ENCODE data around the gene MZT2A.
"Not testable (repeated sequence)": the region's sequence is repeated elsewhere in the genome, so short reads cannot be mapped to it uniquely, and the experiment has no call there.

- TF ChIP-seq, protein P1, sequence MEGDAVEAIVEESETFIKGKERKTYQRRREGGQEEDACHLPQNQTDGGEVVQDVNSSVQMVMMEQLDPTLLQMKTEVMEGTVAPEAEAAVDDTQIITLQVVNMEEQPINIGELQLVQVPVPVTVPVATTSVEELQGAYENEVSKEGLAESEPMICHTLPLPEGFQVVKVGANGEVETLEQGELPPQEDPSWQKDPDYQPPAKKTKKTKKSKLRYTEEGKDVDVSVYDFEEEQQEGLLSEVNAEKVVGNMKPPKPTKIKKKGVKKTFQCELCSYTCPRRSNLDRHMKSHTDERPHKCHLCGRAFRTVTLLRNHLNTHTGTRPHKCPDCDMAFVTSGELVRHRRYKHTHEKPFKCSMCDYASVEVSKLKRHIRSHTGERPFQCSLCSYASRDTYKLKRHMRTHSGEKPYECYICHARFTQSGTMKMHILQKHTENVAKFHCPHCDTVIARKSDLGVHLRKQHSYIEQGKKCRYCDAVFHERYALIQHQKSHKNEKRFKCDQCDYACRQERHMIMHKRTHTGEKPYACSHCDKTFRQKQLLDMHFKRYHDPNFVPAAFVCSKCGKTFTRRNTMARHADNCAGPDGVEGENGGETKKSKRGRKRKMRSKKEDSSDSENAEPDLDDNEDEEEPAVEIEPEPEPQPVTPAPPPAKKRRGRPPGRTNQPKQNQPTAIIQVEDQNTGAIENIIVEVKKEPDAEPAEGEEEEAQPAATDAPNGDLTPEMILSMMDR (IDR thresholded peaks at IDR 0.05; ENCODE audit: low read depth, low read length) = not testable (repeated sequence)
- not testable (repeated sequence) for TF ChIP-seq POLR2A (IDR thresholded peaks at IDR 0.05; ENCODE audit: extremely low read depth, insufficient read length)
Observed at GRCh38 chr2:131486201-131486902, 5.8 kb downstream of the MZT2A start.

Data from NB4 (cell line).